ENCODE data around the gene LRRC32. TPM values are rescaled to one million over a fixed set of nuclear protein-coding genes. Genes with fewer than 3 reads are reported as not detected.

LRRC32 gene
- total RNA-seq, 1 donor from 2014 or later: 25.8 TPM

DNA sequence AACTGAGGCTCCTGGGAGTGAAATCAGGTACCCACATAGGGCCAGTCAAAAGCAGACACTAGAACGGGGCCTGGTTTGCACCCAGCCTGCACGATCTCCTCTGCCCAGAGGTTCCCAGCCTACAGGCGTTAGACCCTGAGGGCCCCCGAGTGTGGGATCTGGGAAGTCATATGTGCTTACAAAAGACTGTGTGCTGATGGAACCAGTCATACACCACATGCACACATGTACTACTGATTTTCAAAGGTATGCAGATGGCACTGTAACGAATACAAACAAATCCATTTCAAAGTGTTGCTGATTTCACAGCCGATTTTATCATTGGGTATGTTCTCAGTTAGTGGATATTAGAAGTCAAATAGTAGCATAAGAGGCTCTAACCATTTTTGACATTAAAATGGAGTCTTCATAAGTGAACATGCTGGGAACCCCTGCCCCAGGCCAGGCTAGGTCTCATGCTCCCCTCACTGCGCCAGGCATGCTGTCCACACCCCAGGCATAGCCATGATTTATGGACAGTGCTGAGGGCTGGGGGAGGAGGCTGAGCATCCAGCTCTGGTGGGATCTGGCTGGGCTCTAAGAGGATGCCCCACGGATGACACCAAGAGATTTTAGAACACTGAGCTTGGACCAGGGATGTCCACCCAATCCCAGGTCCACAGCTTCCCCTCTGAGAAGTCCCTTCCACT lies 38.6 kb upstream of the LRRC32 start:
- DNase-seq (no peak), ATAC-seq (ENCODE audit: low read depth) (no peak)
- Mint-ChIP-seq H3K36me3 (ENCODE audit: low read depth) (no peaks in the 10 kb centered on the region), H3K4me3 (no peak overlapping the region), H3K4me1 (no peaks in the 10 kb centered on the region), H3K9me3 (peaks cover 9% of the 10 kb centered on the region), H3K27me3 (peaks cover 6% of the 10 kb centered on the region), H3K27ac (no peak overlapping the region)
- intact Hi-C loops (cut with micrococcal nuclease): no loop called here
- POLR2A ChIA-PET: no interaction called here
- CTCF ChIA-PET: no interaction called here
- TF ChIP-seq, protein P1, sequence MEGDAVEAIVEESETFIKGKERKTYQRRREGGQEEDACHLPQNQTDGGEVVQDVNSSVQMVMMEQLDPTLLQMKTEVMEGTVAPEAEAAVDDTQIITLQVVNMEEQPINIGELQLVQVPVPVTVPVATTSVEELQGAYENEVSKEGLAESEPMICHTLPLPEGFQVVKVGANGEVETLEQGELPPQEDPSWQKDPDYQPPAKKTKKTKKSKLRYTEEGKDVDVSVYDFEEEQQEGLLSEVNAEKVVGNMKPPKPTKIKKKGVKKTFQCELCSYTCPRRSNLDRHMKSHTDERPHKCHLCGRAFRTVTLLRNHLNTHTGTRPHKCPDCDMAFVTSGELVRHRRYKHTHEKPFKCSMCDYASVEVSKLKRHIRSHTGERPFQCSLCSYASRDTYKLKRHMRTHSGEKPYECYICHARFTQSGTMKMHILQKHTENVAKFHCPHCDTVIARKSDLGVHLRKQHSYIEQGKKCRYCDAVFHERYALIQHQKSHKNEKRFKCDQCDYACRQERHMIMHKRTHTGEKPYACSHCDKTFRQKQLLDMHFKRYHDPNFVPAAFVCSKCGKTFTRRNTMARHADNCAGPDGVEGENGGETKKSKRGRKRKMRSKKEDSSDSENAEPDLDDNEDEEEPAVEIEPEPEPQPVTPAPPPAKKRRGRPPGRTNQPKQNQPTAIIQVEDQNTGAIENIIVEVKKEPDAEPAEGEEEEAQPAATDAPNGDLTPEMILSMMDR (IDR thresholded peaks at IDR 0.05): no peak

DNA sequence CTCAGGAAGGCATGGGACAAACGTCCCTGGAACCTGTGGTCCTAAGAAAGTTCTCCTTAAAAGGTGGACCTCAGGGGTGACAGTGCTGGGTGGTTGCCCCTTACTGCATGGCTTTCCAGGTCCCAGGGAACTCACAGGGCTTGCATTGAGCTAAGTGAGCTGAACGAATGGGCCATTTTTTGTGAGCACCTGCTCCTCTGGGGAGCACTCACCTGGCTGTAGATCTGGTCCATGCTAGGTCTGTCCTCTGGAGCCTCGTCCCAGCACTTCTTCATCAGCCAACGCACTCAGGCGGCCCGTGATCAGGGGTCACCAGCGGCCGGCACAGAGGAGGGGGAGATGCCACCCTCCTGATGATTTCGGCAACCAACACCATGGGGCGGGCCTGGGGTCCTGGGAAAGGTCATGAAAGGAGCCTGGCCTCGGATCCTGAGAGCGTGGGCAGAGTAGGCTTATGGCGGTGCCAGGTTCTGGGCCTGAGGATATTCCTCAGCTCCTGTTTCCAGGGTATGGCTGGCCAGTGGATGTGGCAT lies 36.8 kb upstream of the LRRC32 start:
- DNase-seq: no peak
- TF ChIP-seq, protein P1 (IDR thresholded peaks at IDR 0.05): no peak

DNA sequence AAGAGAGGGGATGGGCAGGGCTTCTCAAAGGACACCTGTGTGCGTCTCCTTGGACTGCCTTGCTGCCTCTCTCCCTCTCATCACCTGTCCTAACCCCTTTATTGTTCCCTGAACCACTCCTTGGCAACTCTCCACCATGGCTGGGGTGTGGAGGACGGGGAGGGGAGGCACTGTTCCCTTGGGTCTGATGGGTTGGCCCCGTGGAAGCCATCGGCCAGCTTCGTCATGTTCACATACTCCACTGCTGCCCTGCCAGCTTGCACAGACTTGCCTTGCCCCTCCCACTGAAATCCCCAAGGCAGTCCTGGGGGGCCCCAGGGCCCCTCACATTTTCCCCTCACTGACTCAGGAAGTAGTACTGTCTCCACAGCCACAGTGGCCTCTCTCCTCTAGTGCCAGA lies 36.1 kb upstream of the LRRC32 start:
- Mint-ChIP-seq H3K4me3 (no peak overlapping the region), H3K4me1 (no peaks in the 10 kb centered on the region), H3K9me3 (peaks cover 9% of the 10 kb centered on the region), H3K27me3 (peaks cover 7% of the 10 kb centered on the region), H3K36me3 (ENCODE audit: low read depth) (no peaks in the 10 kb centered on the region), H3K27ac (no peak overlapping the region)
- ChIA-PET POLR2A (no interaction called here), CTCF (interaction anchor here (1.1 kb wide), 1 partner anchor 15 kb away, joined by 4 read pairs; no protein-coding TSS in a partner anchor)
- intact Hi-C loops (cut with micrococcal nuclease): no loop called here
- ATAC-seq (ENCODE audit: low read depth) (no peak), DNase-seq (no peak)
- TF ChIP-seq, protein P1 (IDR thresholded peaks at IDR 0.05): no peak

More for the DNA sequence above, 36.8 kb upstream of the LRRC32 start:
- intact Hi-C loops (cut with micrococcal nuclease): no loop called here
- Mint-ChIP-seq H3K4me1 (no peaks in the 10 kb centered on the region), H3K4me3 (no peak overlapping the region), H3K27ac (no peak overlapping the region), H3K27me3 (peaks cover 8% of the 10 kb centered on the region), H3K36me3 (ENCODE audit: low read depth) (no peaks in the 10 kb centered on the region), H3K9me3 (peaks cover 9% of the 10 kb centered on the region)
- ChIA-PET POLR2A (no interaction called here), CTCF (no interaction called here)
- no peak for ATAC-seq (ENCODE audit: low read depth)

DNA sequence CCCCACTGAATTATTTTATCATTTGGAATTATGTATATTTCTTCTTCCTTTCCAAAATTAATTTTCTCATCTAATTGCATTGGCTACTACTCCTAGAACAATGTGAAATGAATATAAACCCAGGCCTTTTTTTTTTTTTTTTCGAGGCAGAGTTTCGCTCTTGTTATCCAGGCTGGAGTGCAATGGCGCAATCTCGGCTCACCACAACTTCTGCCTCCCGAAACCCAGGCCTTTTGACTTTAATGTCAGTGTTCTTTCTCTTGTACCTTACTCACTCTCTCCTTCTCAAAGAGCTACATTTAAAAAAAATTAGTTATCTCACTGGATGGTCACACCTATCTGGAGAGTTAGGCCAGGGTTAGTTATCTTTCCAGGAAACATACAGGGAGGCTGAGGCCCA lies 35.3 kb upstream of the LRRC32 start:
- TF ChIP-seq, protein P1 (IDR thresholded peaks at IDR 0.05): no peak
- no peak overlapping the region for H3K4me3 Mint-ChIP-seq
- CTCF ChIA-PET: interaction anchor here (1.1 kb wide), 1 partner anchor 16 kb away, joined by 4 read pairs; no protein-coding TSS in a partner anchor
- no peak overlapping the region for H3K27ac Mint-ChIP-seq
- H3K36me3 Mint-ChIP-seq (ENCODE audit: low read depth): no peaks in the 10 kb centered on the region
- intact Hi-C loops (cut with micrococcal nuclease): no loop called here
- H3K9me3 Mint-ChIP-seq: peaks cover 9% of the 10 kb centered on the region
- DNase-seq (no peak), ATAC-seq (ENCODE audit: low read depth) (no peak)
- peaks cover 7% of the 10 kb centered on the region for H3K27me3 Mint-ChIP-seq
- no peaks in the 10 kb centered on the region for H3K4me1 Mint-ChIP-seq
- POLR2A ChIA-PET: no interaction called here

DNA sequence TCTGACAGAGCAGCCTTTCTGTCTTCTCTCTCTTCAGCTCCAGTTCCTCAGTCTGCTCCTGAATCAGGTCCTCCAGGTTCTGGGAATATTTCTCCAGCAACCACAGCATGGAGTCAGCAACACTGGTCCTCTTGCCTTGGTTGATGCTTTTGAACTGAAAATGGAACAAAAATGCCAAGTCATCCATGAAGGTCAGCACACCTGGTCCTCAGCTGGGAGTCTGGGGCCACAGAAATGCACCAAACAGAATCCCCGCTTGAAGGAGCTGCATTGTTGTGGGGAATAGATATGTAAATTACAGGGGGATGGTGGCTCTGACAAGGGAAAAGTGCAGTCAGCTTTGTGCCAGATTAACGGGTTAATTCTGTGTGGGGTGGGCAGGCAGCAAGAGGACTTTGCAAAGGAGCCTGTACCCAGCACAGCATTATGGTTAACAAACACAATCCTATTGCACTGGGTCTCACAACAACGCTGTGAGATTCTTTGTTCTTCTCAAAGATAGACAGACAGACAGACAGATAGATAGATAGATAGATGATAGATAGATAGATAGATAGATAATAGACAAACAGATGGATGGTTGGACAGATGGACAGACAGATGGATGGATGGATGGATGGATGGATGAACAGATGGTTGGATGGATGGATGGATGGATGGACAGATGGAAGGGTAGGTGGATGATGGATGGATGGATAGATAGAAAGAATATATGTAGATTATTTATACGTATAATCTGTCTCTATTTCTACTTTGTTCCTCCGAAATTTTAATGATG lies 33.8 kb upstream of the LRRC32 start:
- TF ChIP-seq, protein P1 (IDR thresholded peaks at IDR 0.05): no peak
- H3K27me3 Mint-ChIP-seq: peaks cover 13% of the 10 kb centered on the region
- H3K4me3 Mint-ChIP-seq: no peak overlapping the region
- no peaks in the 10 kb centered on the region for H3K4me1 Mint-ChIP-seq
- no peaks in the 10 kb centered on the region for H3K36me3 Mint-ChIP-seq (ENCODE audit: low read depth)
- H3K9me3 Mint-ChIP-seq: peaks cover 9% of the 10 kb centered on the region
- no peak for DNase-seq
- POLR2A ChIA-PET: no interaction called here
- ATAC-seq (ENCODE audit: low read depth): no peak
- CTCF ChIA-PET: no interaction called here
- no peak overlapping the region for H3K27ac Mint-ChIP-seq
- intact Hi-C loops (cut with micrococcal nuclease): no loop called here

Data from activated B cell treated with CpG ODN at 0.5 μM for 24 hours (primary cell).